ENCODE measurements around the gene MOGAT2.

MOGAT2 gene

DNA sequence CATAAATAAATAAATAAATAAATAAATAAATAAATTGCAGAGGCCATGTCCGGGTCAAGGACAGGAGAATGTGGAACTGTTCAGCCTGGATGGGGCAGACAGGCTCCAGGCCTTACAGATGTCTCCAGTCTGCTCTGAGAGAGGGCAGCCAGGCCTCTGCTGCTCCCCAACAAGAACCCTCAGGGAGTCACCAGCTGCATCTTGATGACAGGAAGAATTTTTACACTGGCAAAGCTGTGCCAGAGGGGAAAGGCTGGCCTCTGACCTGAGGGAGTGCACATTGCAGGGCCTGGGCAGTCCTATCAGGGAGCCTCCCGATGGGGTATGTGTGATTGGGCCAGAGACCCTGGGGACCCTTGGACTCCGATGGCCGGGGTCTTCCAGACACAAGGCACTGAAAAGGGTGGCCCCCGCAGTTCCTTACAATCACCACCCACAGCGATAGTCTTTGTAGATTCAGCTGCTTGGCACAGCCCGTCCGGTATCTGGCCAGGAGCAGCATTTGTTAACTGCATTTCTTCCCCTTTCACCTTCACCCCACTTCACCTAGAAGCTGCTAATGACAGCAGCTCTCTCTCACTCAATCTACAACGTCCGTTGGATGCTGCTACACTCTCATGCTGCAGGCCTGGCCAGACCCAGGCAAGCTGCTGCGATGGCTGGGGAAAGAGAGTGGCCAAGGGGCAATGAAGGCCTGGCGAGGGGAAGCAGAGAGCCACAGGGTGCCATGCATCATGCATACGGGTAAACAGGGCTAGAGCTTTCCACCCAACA, 8.1 kb downstream of the MOGAT2 start:
- no peaks in the 10 kb centered on the region for H3K79me2 ChIP-seq (ENCODE audit: low read length)
- TF ChIP-seq, protein P1, sequence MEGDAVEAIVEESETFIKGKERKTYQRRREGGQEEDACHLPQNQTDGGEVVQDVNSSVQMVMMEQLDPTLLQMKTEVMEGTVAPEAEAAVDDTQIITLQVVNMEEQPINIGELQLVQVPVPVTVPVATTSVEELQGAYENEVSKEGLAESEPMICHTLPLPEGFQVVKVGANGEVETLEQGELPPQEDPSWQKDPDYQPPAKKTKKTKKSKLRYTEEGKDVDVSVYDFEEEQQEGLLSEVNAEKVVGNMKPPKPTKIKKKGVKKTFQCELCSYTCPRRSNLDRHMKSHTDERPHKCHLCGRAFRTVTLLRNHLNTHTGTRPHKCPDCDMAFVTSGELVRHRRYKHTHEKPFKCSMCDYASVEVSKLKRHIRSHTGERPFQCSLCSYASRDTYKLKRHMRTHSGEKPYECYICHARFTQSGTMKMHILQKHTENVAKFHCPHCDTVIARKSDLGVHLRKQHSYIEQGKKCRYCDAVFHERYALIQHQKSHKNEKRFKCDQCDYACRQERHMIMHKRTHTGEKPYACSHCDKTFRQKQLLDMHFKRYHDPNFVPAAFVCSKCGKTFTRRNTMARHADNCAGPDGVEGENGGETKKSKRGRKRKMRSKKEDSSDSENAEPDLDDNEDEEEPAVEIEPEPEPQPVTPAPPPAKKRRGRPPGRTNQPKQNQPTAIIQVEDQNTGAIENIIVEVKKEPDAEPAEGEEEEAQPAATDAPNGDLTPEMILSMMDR (IDR thresholded peaks at IDR 0.05; ENCODE audit: low read length) = no peak
- TF ChIP-seq EZH2 (optimal IDR thresholded peaks at IDR 0.05; ENCODE audit: low read depth, low read length) (no peak), EZH2phosphoT487 (IDR thresholded peaks at IDR 0.05; ENCODE audit: low read length) (no peak)
- DNase-seq = no peak
- no peak overlapping the region for H3K4me2 ChIP-seq (ENCODE audit: low read depth, low read length)
- no peaks in the 10 kb centered on the region for H3K9me2 ChIP-seq (replicated peaks; ENCODE audit: insufficient read depth, low read length)
- H3K27me3 ChIP-seq (replicated peaks; ENCODE audit: insufficient read depth, low read length) = no peaks in the 10 kb centered on the region
- H3K27ac ChIP-seq (ENCODE audit: low read length) = no peak overlapping the region
- H3K9ac ChIP-seq (ENCODE audit: low read length) = no peak overlapping the region
- H3F3A ChIP-seq (ENCODE audit: insufficient read depth, low read length) = peaks cover 4% of the 10 kb centered on the region; the same call in 1 of the 2 replicates
- no peak overlapping the region for H2AFZ ChIP-seq (ENCODE audit: low read length)
- H3K4me1 ChIP-seq (ENCODE audit: low read length) = no peaks in the 10 kb centered on the region
- H3K36me3 ChIP-seq (replicated peaks; ENCODE audit: insufficient read depth, low read length) = no peaks in the 10 kb centered on the region
- H3K9me3 ChIP-seq (replicated peaks; ENCODE audit: insufficient read depth, low read length) = no peaks in the 10 kb centered on the region
- H3K4me3 ChIP-seq (ENCODE audit: low read length) = no peak overlapping the region
- no peaks in the 10 kb centered on the region for H4K20me1 ChIP-seq (ENCODE audit: insufficient read depth, low read length)

DNA sequence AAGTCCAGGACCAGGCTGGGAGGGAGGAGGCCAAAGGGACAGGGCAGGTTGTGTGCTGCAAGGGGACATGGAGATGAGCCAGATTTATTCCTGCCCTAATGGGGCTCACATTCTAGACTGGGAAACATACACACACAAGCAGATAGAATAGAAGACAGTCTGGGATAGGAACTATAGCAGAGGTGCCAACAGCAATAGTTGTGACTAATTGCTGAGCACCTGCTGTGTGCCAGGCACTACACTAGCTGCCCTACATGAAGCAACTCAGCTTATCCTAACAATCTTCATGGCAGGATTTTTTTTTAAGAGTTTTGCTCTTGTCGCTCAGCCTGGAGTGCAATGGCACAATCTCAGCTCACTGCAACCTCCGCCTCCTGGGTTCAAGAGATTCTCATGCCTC, 11.4 kb downstream of the MOGAT2 start:
- Histone ChIP-seq H2AFZ (ENCODE audit: low read length) (no peak overlapping the region), H3F3A (ENCODE audit: insufficient read depth, low read length) (no peaks in the 10 kb centered on the region), H3K9me3 (replicated peaks; ENCODE audit: insufficient read depth, low read length) (no peaks in the 10 kb centered on the region), H3K79me2 (ENCODE audit: low read length) (no peaks in the 10 kb centered on the region), H4K20me1 (ENCODE audit: insufficient read depth, low read length) (no peaks in the 10 kb centered on the region), H3K27ac (ENCODE audit: low read length) (no peak overlapping the region), H3K36me3 (replicated peaks; ENCODE audit: insufficient read depth, low read length) (no peaks in the 10 kb centered on the region), H3K4me1 (ENCODE audit: low read length) (no peaks in the 10 kb centered on the region), H3K9me2 (replicated peaks; ENCODE audit: insufficient read depth, low read length) (no peaks in the 10 kb centered on the region), H3K27me3 (replicated peaks; ENCODE audit: insufficient read depth, low read length) (no peaks in the 10 kb centered on the region), H3K4me3 (ENCODE audit: low read length) (no peak overlapping the region), H3K4me2 (ENCODE audit: low read depth, low read length) (no peak overlapping the region), H3K9ac (ENCODE audit: low read length) (no peak overlapping the region)
- no peak for DNase-seq
- no peak for TF ChIP-seq EZH2phosphoT487 (IDR thresholded peaks at IDR 0.05; ENCODE audit: low read length)
- TF ChIP-seq, protein P1 (IDR thresholded peaks at IDR 0.05; ENCODE audit: low read length) = no peak
- TF ChIP-seq EZH2 (optimal IDR thresholded peaks at IDR 0.05; ENCODE audit: low read depth, low read length) = no peak

DNA sequence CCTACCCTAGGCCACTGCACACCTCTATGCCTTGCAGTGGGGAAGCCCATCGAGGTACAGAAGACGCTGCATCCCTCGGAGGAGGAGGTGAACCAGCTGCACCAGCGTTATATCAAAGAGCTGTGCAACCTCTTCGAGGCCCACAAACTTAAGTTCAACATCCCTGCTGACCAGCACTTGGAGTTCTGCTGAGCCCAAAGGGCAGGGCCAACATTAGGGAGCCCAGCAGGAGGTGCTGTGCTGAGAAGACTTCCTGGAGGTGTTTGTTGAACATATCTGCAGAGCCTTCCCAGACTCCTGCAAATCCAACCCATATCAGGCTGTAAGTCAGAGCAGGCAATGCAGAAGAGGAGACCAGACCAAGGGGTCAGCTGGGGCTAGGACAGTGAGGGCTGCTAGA, 13.5 kb downstream of the MOGAT2 start:
- H3K79me2 ChIP-seq (ENCODE audit: low read length) = no peaks in the 10 kb centered on the region

More for the DNA sequence above, 13.5 kb downstream of the MOGAT2 start:
- Histone ChIP-seq H3K36me3 (replicated peaks; ENCODE audit: insufficient read depth, low read length) (no peaks in the 10 kb centered on the region), H3F3A (ENCODE audit: insufficient read depth, low read length) (no peaks in the 10 kb centered on the region), H3K9me2 (replicated peaks; ENCODE audit: insufficient read depth, low read length) (no peaks in the 10 kb centered on the region), H3K4me2 (ENCODE audit: low read depth, low read length) (no peak overlapping the region), H4K20me1 (ENCODE audit: insufficient read depth, low read length) (no peaks in the 10 kb centered on the region), H3K27ac (ENCODE audit: low read length) (no peak overlapping the region), H3K9me3 (replicated peaks; ENCODE audit: insufficient read depth, low read length) (no peaks in the 10 kb centered on the region), H3K4me1 (ENCODE audit: low read length) (peaks cover 11% of the 10 kb centered on the region), H3K4me3 (ENCODE audit: low read length) (no peak overlapping the region), H3K9ac (ENCODE audit: low read length) (no peak overlapping the region), H3K27me3 (replicated peaks; ENCODE audit: insufficient read depth, low read length) (no peaks in the 10 kb centered on the region), H2AFZ (ENCODE audit: low read length) (no peak overlapping the region)
- TF ChIP-seq EZH2phosphoT487 (IDR thresholded peaks at IDR 0.05; ENCODE audit: low read length) (no peak), EZH2 (optimal IDR thresholded peaks at IDR 0.05; ENCODE audit: low read depth, low read length) (no peak)
- TF ChIP-seq, protein P1 (IDR thresholded peaks at IDR 0.05; ENCODE audit: low read length) = no peak
- no peak for DNase-seq

Data from MM.1S (cell line).